ENCODE measurements around the gene ARCN1.

DNA sequence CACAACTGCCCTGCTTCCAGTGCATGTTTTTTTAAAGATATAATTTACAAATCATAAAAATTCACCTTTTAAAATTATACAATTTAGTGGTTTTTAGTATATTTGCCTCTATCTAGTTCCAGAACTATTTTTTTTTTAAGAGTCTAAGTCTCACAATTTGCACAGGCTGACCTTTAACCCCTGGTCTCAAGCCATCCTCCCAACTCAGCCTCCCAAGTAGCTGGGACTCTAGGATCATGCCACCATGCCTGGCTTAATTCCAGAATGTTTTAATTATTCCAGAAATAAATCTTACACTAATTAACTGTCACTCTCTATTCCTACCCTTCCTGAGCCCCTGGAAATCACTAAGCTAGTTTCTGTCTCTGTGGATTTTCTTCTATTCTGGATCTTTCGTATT, 1.4 kb upstream of the ARCN1 start:
- TF ChIP-seq GABPA (IDR thresholded peaks at IDR 0.05; ENCODE audit: low read depth) (no peak), POLR2AphosphoS5 (IDR thresholded peaks at IDR 0.05; ENCODE audit: low read depth) (no peak)
- TF ChIP-seq, protein P1, sequence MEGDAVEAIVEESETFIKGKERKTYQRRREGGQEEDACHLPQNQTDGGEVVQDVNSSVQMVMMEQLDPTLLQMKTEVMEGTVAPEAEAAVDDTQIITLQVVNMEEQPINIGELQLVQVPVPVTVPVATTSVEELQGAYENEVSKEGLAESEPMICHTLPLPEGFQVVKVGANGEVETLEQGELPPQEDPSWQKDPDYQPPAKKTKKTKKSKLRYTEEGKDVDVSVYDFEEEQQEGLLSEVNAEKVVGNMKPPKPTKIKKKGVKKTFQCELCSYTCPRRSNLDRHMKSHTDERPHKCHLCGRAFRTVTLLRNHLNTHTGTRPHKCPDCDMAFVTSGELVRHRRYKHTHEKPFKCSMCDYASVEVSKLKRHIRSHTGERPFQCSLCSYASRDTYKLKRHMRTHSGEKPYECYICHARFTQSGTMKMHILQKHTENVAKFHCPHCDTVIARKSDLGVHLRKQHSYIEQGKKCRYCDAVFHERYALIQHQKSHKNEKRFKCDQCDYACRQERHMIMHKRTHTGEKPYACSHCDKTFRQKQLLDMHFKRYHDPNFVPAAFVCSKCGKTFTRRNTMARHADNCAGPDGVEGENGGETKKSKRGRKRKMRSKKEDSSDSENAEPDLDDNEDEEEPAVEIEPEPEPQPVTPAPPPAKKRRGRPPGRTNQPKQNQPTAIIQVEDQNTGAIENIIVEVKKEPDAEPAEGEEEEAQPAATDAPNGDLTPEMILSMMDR (IDR thresholded peaks at IDR 0.05; ENCODE audit: insufficient read depth, low read length), result no peak
- TF ChIP-seq, protein P2, sequence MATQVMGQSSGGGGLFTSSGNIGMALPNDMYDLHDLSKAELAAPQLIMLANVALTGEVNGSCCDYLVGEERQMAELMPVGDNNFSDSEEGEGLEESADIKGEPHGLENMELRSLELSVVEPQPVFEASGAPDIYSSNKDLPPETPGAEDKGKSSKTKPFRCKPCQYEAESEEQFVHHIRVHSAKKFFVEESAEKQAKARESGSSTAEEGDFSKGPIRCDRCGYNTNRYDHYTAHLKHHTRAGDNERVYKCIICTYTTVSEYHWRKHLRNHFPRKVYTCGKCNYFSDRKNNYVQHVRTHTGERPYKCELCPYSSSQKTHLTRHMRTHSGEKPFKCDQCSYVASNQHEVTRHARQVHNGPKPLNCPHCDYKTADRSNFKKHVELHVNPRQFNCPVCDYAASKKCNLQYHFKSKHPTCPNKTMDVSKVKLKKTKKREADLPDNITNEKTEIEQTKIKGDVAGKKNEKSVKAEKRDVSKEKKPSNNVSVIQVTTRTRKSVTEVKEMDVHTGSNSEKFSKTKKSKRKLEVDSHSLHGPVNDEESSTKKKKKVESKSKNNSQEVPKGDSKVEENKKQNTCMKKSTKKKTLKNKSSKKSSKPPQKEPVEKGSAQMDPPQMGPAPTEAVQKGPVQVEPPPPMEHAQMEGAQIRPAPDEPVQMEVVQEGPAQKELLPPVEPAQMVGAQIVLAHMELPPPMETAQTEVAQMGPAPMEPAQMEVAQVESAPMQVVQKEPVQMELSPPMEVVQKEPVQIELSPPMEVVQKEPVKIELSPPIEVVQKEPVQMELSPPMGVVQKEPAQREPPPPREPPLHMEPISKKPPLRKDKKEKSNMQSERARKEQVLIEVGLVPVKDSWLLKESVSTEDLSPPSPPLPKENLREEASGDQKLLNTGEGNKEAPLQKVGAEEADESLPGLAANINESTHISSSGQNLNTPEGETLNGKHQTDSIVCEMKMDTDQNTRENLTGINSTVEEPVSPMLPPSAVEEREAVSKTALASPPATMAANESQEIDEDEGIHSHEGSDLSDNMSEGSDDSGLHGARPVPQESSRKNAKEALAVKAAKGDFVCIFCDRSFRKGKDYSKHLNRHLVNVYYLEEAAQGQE (IDR thresholded peaks at IDR 0.05; ENCODE audit: insufficient replicate concordance, low read depth), result no peak

Data from HL-60 (cell line).